ENCODE data around the gene BEX3.

Gene BEX3

DNA sequence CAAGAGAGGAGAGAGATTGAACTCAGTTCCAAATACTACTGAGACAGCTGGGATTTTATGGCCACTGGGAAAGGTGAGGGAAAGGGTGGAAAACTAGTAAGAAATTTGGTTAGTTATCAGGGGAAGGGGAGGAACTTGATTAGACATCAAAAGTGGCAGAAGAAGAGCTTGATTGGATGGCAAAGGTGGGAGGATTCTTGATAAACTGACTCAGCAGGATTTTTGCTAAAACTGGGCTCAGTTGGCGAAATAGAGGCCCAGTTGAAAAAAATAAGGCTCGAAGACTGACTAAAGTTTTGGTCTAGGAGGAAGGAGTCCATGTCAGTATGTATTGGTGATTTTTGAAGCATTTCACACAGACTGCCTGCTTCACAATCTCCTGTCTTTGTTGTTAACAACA lies 10.0 kb downstream of the BEX3 start:
- H3K4me1 ChIP-seq (ENCODE audit: control insufficient read depth, insufficient read depth, low read length), result no peaks in the 10 kb centered on the region
- ChIA-PET CTCF (interaction anchor here (0.5 kb wide), 1 partner anchor 21 kb away, joined by 3 read pairs; no protein-coding TSS in a partner anchor), POLR2A (no interaction called here)
- H3K4me3 ChIP-seq (ENCODE audit: low read depth, low read length), result no peak overlapping the region
- H3K36me3 ChIP-seq (ENCODE audit: control insufficient read depth in 2 of 2, insufficient read depth in 1 of 2, low read length in 2 of 2), result no peaks in the 10 kb centered on the region
- no peak overlapping the region for H3K27ac ChIP-seq (ENCODE audit: extremely low read depth, low read depth, low read length)
- H3K9me3 ChIP-seq (ENCODE audit: control insufficient read depth, insufficient read depth, low read depth, low read length), result no peaks in the 10 kb centered on the region
- TF ChIP-seq ZNF560 (tag by site-specific recombination; IDR thresholded peaks at IDR 0.05; ENCODE audit: borderline replicate concordance) (no peak), ZNF121 (tag by site-specific recombination; IDR thresholded peaks at IDR 0.05) (no peak), ZSCAN16 (tag by site-specific recombination; IDR thresholded peaks at IDR 0.05) (no peak), ZNF239 (tag by site-specific recombination; IDR thresholded peaks at IDR 0.05) (no peak), ZNF529 (tag by site-specific recombination; IDR thresholded peaks at IDR 0.05; ENCODE audit: insufficient replicate concordance) (no peak), ZNF335 (tag by site-specific recombination; conservative IDR thresholded peaks at IDR 0.05) (no peak)
- TF ChIP-seq, protein P1, sequence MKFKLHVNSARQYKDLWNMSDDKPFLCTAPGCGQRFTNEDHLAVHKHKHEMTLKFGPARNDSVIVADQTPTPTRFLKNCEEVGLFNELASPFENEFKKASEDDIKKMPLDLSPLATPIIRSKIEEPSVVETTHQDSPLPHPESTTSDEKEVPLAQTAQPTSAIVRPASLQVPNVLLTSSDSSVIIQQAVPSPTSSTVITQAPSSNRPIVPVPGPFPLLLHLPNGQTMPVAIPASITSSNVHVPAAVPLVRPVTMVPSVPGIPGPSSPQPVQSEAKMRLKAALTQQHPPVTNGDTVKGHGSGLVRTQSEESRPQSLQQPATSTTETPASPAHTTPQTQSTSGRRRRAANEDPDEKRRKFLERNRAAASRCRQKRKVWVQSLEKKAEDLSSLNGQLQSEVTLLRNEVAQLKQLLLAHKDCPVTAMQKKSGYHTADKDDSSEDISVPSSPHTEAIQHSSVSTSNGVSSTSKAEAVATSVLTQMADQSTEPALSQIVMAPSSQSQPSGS (tag by site-specific recombination; IDR thresholded peaks at IDR 0.05; ENCODE audit: low read depth), result no peak
- TF ChIP-seq, protein P2, sequence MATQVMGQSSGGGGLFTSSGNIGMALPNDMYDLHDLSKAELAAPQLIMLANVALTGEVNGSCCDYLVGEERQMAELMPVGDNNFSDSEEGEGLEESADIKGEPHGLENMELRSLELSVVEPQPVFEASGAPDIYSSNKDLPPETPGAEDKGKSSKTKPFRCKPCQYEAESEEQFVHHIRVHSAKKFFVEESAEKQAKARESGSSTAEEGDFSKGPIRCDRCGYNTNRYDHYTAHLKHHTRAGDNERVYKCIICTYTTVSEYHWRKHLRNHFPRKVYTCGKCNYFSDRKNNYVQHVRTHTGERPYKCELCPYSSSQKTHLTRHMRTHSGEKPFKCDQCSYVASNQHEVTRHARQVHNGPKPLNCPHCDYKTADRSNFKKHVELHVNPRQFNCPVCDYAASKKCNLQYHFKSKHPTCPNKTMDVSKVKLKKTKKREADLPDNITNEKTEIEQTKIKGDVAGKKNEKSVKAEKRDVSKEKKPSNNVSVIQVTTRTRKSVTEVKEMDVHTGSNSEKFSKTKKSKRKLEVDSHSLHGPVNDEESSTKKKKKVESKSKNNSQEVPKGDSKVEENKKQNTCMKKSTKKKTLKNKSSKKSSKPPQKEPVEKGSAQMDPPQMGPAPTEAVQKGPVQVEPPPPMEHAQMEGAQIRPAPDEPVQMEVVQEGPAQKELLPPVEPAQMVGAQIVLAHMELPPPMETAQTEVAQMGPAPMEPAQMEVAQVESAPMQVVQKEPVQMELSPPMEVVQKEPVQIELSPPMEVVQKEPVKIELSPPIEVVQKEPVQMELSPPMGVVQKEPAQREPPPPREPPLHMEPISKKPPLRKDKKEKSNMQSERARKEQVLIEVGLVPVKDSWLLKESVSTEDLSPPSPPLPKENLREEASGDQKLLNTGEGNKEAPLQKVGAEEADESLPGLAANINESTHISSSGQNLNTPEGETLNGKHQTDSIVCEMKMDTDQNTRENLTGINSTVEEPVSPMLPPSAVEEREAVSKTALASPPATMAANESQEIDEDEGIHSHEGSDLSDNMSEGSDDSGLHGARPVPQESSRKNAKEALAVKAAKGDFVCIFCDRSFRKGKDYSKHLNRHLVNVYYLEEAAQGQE (tag by site-specific recombination; IDR thresholded peaks at IDR 0.05), result no peak

DNA sequence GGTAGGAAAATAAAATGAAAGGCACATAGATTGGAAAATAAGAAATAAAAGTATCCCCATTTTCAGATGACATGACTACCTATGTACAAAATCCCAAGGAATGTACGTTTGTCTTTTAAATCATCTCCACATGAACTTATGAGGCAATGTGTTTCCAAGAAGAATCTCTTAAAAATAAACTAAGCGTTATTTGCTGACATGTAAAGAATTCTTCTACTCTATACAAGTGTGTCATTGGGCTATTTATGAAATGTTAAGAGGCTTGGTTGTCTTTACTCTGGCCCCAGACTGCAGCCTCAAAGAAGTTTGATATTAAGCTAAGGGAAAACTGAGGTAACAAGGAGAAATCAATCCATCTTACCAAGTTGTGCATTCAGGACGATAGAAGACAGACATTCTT lies 17.1 kb downstream of the BEX3 start:
- CTCF ChIA-PET, result no interaction called here
- no peak overlapping the region for H3K27ac ChIP-seq (ENCODE audit: extremely low read depth, low read depth, low read length)
- TF ChIP-seq, protein P3, sequence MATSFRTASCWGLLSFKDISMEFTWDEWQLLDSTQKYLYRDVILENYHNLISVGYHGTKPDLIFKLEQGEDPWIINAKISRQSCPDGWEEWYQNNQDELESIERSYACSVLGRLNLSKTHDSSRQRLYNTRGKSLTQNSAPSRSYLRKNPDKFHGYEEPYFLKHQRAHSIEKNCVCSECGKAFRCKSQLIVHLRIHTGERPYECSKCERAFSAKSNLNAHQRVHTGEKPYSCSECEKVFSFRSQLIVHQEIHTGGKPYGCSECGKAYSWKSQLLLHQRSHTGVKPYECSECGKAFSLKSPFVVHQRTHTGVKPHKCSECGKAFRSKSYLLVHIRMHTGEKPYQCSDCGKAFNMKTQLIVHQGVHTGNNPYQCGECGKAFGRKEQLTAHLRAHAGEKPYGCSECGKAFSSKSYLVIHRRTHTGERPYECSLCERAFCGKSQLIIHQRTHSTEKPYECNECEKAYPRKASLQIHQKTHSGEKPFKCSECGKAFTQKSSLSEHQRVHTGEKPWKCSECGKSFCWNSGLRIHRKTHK (tag by site-specific recombination; IDR thresholded peaks at IDR 0.05), result no peak
- TF ChIP-seq, protein P4, sequence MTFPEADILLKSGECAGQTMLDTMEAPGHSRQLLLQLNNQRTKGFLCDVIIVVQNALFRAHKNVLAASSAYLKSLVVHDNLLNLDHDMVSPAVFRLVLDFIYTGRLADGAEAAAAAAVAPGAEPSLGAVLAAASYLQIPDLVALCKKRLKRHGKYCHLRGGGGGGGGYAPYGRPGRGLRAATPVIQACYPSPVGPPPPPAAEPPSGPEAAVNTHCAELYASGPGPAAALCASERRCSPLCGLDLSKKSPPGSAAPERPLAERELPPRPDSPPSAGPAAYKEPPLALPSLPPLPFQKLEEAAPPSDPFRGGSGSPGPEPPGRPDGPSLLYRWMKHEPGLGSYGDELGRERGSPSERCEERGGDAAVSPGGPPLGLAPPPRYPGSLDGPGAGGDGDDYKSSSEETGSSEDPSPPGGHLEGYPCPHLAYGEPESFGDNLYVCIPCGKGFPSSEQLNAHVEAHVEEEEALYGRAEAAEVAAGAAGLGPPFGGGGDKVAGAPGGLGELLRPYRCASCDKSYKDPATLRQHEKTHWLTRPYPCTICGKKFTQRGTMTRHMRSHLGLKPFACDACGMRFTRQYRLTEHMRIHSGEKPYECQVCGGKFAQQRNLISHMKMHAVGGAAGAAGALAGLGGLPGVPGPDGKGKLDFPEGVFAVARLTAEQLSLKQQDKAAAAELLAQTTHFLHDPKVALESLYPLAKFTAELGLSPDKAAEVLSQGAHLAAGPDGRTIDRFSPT (tag by site-specific recombination; IDR thresholded peaks at IDR 0.05), result no peak
- no peak for TF ChIP-seq ZNF549 (tag by site-specific recombination; IDR thresholded peaks at IDR 0.05)
- no peak for TF ChIP-seq HOXD13 (CRISPR knock-in tag; IDR thresholded peaks at IDR 0.05; ENCODE audit: borderline replicate concordance)
- TF ChIP-seq ZNF624 (tag by site-specific recombination; IDR thresholded peaks at IDR 0.05), result no peak
- no peak for TF ChIP-seq ZNF426 (tag by site-specific recombination; IDR thresholded peaks at IDR 0.05)
- TF ChIP-seq, protein P5, sequence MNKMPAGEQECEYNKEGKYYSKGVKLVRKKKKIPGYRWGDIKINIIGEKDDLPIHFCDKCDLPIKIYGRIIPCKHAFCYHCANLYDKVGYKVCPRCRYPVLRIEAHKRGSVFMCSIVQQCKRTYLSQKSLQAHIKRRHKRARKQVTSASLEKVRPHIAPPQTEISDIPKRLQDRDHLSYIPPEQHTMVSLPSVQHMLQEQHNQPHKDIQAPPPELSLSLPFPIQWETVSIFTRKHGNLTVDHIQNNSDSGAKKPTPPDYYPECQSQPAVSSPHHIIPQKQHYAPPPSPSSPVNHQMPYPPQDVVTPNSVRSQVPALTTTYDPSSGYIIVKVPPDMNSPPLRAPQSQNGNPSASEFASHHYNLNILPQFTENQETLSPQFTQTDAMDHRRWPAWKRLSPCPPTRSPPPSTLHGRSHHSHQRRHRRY (tag by site-specific recombination; IDR thresholded peaks at IDR 0.05), result no peak
- TF ChIP-seq SALL2 (tag by site-specific recombination; IDR thresholded peaks at IDR 0.05; ENCODE audit: borderline replicate concordance), result no peak
- no peak for TF ChIP-seq ZNF157 (tag by site-specific recombination; IDR thresholded peaks at IDR 0.05)
- no peak for TF ChIP-seq ZNF610 (tag by site-specific recombination; IDR thresholded peaks at IDR 0.05; ENCODE audit: borderline replicate concordance)
- TF ChIP-seq ZSCAN30 (tag by site-specific recombination; IDR thresholded peaks at IDR 0.05), result no peak
- TF ChIP-seq ZNF600 (tag by site-specific recombination; IDR thresholded peaks at IDR 0.05), result no peak
- no peak for TF ChIP-seq ZNF555 (tag by site-specific recombination; conservative IDR thresholded peaks at IDR 0.05)

More for the DNA sequence above, 17.1 kb downstream of the BEX3 start:
- no peak overlapping the region for H3K4me3 ChIP-seq (ENCODE audit: low read depth, low read length)
- POLR2A ChIA-PET, result no interaction called here
- no peaks in the 10 kb centered on the region for H3K9me3 ChIP-seq (ENCODE audit: control insufficient read depth, insufficient read depth, low read depth, low read length)
- no peaks in the 10 kb centered on the region for H3K4me1 ChIP-seq (ENCODE audit: control insufficient read depth, insufficient read depth, low read length)
- no peaks in the 10 kb centered on the region for H3K36me3 ChIP-seq (ENCODE audit: control insufficient read depth in 2 of 2, insufficient read depth in 1 of 2, low read length in 2 of 2)

Measured in HEK293 (cell line).